Measurements from ENCODE around the gene SLC16A1. TPM values are rescaled to one million over a fixed set of nuclear protein-coding genes. Genes with fewer than 3 reads are reported as not detected.

SLC16A1 gene
- total and polyA plus RNA-seq, 4 donors = 28.3 to 87.3 (median 34.5) TPM

DNA sequence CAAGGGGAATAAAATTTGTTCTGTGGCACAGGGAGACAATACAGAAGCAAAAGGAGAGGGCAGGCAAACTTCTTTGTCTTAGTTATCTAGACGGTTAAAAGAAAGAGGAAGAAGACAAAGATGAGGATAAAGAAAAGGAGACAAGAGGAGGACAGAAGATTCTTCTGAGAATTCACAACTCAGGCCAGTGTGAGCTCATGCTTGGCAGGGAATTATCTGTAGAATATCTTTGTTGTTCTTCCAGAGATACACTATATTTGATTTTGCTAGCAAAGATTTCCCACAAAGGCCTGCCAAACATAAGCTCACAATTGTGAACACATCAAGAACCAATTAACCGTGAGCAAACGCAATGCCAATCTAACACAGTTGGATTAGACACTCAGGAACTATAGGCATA lies 21.4 kb downstream of the SLC16A1 start:
- H3K27me3 ChIP-seq (ENCODE audit: control insufficient read depth in 4 of 4, insufficient read depth in 4 of 4, low read length in 3 of 4) = no peaks in the 10 kb centered on the region
- H3K27ac ChIP-seq (ENCODE audit: low read depth in 1 of 2, low read length in 2 of 2) = no peak overlapping the region
- WGBS = 65% methylated on average over 3 of the region's 3 CpGs
- DNase-seq (ENCODE audit: low spot score) = no peak
- H3K9me3 ChIP-seq (ENCODE audit: control insufficient read depth in 4 of 4, low read length in 3 of 4) = no peaks in the 10 kb centered on the region
- peaks cover 3 to 20% (median 6%) of the 10 kb centered on the region in 4 donors for H3K4me1 ChIP-seq (ENCODE audit: control insufficient read depth in 4 of 4, insufficient read depth in 4 of 4, low read length in 3 of 4)
- no peak overlapping the region for H3K4me3 ChIP-seq (ENCODE audit: low read depth in 1 of 3, low read length in 3 of 3)
- TF ChIP-seq YY1 (IDR thresholded peaks at IDR 0.05) (no peak), RXRA (IDR thresholded peaks at IDR 0.05) (no peak), FOXA1 (IDR thresholded peaks at IDR 0.05) (no peak)
- TF ChIP-seq, protein P1, sequence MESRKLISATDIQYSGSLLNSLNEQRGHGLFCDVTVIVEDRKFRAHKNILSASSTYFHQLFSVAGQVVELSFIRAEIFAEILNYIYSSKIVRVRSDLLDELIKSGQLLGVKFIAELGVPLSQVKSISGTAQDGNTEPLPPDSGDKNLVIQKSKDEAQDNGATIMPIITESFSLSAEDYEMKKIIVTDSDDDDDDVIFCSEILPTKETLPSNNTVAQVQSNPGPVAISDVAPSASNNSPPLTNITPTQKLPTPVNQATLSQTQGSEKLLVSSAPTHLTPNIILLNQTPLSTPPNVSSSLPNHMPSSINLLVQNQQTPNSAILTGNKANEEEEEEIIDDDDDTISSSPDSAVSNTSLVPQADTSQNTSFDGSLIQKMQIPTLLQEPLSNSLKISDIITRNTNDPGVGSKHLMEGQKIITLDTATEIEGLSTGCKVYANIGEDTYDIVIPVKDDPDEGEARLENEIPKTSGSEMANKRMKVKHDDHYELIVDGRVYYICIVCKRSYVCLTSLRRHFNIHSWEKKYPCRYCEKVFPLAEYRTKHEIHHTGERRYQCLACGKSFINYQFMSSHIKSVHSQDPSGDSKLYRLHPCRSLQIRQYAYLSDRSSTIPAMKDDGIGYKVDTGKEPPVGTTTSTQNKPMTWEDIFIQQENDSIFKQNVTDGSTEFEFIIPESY (IDR thresholded peaks at IDR 0.05) = no peak
- no peaks in the 10 kb centered on the region for H3K36me3 ChIP-seq (ENCODE audit: control insufficient read depth in 4 of 4, insufficient read depth in 3 of 4, low read depth in 1 of 4, low read length in 3 of 4)
- no peak overlapping the region for H3K9ac ChIP-seq (ENCODE audit: low read depth in 1 of 2, low read length in 2 of 2)

DNA sequence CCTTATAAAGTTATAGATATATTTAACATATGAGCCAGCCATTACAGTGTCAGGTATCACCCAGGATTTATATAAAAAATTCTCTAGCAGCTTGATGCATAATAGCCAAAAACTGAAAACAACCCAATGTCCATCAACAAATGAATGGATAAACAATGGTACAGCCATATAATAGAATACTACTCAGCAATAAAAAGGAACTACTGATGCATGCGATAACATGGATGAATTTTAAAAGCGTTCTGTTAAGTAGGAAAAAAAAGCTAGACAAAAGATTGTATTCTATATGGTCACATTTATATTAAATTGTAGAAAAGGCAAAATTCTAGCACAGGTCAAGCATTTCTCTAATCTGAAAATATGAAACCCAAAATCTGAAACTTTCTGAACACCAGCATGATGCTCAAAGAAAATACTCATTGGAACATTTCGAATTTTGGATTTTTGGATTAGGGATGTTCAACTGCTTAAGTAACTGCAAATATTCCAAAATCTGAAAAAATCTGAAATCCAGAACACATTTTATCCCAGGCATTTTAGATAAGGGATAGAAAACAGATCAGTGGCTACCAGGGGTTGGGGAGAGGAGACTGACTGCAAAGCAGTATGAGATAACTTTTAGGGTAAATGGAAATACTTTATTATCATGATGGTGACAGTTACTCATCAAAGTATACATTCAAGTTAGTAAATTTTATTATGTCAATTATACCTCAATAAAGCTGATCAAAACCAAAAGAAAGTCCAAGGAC lies 22.0 kb downstream of the SLC16A1 start:
- WGBS = 99% methylated on average over 3 of the region's 3 CpGs
- Histone ChIP-seq H3K9ac (ENCODE audit: low read depth in 1 of 2, low read length in 2 of 2) (no peak overlapping the region), H3K4me1 (ENCODE audit: control insufficient read depth in 4 of 4, insufficient read depth in 4 of 4, low read length in 3 of 4) (peaks cover 3 to 20% (median 6%) of the 10 kb centered on the region in 4 donors), H3K27ac (ENCODE audit: low read depth in 1 of 2, low read length in 2 of 2) (no peak overlapping the region), H3K4me3 (ENCODE audit: low read depth in 1 of 3, low read length in 3 of 3) (no peak overlapping the region), H3K9me3 (ENCODE audit: control insufficient read depth in 4 of 4, low read length in 3 of 4) (no peaks in the 10 kb centered on the region), H3K36me3 (ENCODE audit: control insufficient read depth in 4 of 4, insufficient read depth in 3 of 4, low read depth in 1 of 4, low read length in 3 of 4) (no peaks in the 10 kb centered on the region), H3K27me3 (ENCODE audit: control insufficient read depth in 4 of 4, insufficient read depth in 4 of 4, low read length in 3 of 4) (no peaks in the 10 kb centered on the region)
- TF ChIP-seq, protein P1 (IDR thresholded peaks at IDR 0.05) = no peak
- no peak for TF ChIP-seq FOXA1 (IDR thresholded peaks at IDR 0.05)
- TF ChIP-seq FOXA2 (IDR thresholded peaks at IDR 0.05) = no peak
- no peak for TF ChIP-seq NR2F2 (IDR thresholded peaks at IDR 0.05)
- TF ChIP-seq TAF1 (conservative IDR thresholded peaks at IDR 0.05) = no peak
- TF ChIP-seq, protein P2, sequence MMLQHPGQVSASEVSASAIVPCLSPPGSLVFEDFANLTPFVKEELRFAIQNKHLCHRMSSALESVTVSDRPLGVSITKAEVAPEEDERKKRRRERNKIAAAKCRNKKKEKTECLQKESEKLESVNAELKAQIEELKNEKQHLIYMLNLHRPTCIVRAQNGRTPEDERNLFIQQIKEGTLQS (IDR thresholded peaks at IDR 0.05) = no peak
- TF ChIP-seq SP1 (IDR thresholded peaks at IDR 0.05) = no peak
- no peak for TF ChIP-seq RXRA (IDR thresholded peaks at IDR 0.05)
- no peak for DNase-seq (ENCODE audit: low spot score)

DNA sequence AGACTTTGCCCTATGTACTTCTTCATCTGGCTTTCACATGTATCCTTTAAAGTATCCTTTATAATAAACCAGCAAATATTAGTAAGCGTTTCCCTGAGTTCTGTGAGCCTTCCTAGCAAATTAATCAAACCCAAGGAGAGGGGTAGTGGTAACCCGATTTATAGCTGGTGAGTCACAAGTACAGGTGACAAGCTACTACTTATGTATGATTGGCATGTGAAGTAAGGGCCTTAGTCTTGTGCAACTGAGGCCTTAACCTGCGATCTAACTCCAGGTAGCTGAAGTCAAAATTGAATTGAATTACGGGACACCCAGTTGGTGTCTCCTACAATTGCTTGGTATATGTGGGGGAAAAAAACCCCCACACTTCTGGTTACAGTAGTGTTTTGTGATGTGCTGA lies 26.0 kb downstream of the SLC16A1 start:
- WGBS = 96% methylated on average over 4 of the region's 4 CpGs
- TF ChIP-seq, protein P3, sequence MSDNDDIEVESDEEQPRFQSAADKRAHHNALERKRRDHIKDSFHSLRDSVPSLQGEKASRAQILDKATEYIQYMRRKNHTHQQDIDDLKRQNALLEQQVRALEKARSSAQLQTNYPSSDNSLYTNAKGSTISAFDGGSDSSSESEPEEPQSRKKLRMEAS (IDR thresholded peaks at IDR 0.05) = no peak
- no peak for TF ChIP-seq GABPA (IDR thresholded peaks at IDR 0.05 in 1 of 2, conservative IDR thresholded peaks at IDR 0.05 in 1 of 2)
- TF ChIP-seq NR2F2 (IDR thresholded peaks at IDR 0.05) = no peak
- no peak for TF ChIP-seq HNF4G (IDR thresholded peaks at IDR 0.05)
- no peak for TF ChIP-seq EGR1 (IDR thresholded peaks at IDR 0.05; ENCODE audit: low read depth in 2 of 2)
- no peak for TF ChIP-seq RXRA (IDR thresholded peaks at IDR 0.05)
- TF ChIP-seq FOXA2 (IDR thresholded peaks at IDR 0.05) = no peak
- no peak for TF ChIP-seq SP1 (IDR thresholded peaks at IDR 0.05)
- TF ChIP-seq, protein P4, sequence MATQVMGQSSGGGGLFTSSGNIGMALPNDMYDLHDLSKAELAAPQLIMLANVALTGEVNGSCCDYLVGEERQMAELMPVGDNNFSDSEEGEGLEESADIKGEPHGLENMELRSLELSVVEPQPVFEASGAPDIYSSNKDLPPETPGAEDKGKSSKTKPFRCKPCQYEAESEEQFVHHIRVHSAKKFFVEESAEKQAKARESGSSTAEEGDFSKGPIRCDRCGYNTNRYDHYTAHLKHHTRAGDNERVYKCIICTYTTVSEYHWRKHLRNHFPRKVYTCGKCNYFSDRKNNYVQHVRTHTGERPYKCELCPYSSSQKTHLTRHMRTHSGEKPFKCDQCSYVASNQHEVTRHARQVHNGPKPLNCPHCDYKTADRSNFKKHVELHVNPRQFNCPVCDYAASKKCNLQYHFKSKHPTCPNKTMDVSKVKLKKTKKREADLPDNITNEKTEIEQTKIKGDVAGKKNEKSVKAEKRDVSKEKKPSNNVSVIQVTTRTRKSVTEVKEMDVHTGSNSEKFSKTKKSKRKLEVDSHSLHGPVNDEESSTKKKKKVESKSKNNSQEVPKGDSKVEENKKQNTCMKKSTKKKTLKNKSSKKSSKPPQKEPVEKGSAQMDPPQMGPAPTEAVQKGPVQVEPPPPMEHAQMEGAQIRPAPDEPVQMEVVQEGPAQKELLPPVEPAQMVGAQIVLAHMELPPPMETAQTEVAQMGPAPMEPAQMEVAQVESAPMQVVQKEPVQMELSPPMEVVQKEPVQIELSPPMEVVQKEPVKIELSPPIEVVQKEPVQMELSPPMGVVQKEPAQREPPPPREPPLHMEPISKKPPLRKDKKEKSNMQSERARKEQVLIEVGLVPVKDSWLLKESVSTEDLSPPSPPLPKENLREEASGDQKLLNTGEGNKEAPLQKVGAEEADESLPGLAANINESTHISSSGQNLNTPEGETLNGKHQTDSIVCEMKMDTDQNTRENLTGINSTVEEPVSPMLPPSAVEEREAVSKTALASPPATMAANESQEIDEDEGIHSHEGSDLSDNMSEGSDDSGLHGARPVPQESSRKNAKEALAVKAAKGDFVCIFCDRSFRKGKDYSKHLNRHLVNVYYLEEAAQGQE (IDR thresholded peaks at IDR 0.05) = no peak
- no peak for TF ChIP-seq TAF1 (conservative IDR thresholded peaks at IDR 0.05)
- no peak for TF ChIP-seq HNF4A (conservative IDR thresholded peaks at IDR 0.05)
- TF ChIP-seq, protein P5, sequence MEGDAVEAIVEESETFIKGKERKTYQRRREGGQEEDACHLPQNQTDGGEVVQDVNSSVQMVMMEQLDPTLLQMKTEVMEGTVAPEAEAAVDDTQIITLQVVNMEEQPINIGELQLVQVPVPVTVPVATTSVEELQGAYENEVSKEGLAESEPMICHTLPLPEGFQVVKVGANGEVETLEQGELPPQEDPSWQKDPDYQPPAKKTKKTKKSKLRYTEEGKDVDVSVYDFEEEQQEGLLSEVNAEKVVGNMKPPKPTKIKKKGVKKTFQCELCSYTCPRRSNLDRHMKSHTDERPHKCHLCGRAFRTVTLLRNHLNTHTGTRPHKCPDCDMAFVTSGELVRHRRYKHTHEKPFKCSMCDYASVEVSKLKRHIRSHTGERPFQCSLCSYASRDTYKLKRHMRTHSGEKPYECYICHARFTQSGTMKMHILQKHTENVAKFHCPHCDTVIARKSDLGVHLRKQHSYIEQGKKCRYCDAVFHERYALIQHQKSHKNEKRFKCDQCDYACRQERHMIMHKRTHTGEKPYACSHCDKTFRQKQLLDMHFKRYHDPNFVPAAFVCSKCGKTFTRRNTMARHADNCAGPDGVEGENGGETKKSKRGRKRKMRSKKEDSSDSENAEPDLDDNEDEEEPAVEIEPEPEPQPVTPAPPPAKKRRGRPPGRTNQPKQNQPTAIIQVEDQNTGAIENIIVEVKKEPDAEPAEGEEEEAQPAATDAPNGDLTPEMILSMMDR (IDR thresholded peaks at IDR 0.05; ENCODE audit: low read depth, low read length, missing input control) = no peak
- no peak for TF ChIP-seq RAD21 (IDR thresholded peaks at IDR 0.05)

More for the DNA sequence above, 26.0 kb downstream of the SLC16A1 start:
- no peak for DNase-seq (ENCODE audit: low spot score)
- Histone ChIP-seq H3K9me3 (ENCODE audit: control insufficient read depth in 4 of 4, low read length in 3 of 4) (no peaks in the 10 kb centered on the region), H3K4me3 (ENCODE audit: low read depth in 1 of 3, low read length in 3 of 3) (no peak overlapping the region), H3K36me3 (ENCODE audit: control insufficient read depth in 4 of 4, insufficient read depth in 3 of 4, low read depth in 1 of 4, low read length in 3 of 4) (peaks cover 0 to 3% (median 0%) of the 10 kb centered on the region in 4 donors), H3K9ac (ENCODE audit: low read depth in 1 of 2, low read length in 2 of 2) (no peak overlapping the region), H3K4me1 (ENCODE audit: control insufficient read depth in 4 of 4, insufficient read depth in 4 of 4, low read length in 3 of 4) (peaks cover 0 to 6% (median 1%) of the 10 kb centered on the region in 4 donors), H3K27me3 (ENCODE audit: control insufficient read depth in 4 of 4, insufficient read depth in 4 of 4, low read length in 3 of 4) (no peaks in the 10 kb centered on the region), H3K27ac (ENCODE audit: low read depth in 1 of 2, low read length in 2 of 2) (no peak overlapping the region)
